ENCODE results near the gene PABPN1. TPM values are rescaled to one million over a fixed set of nuclear protein-coding genes. Genes with fewer than 3 reads are reported as not detected.

Gene PABPN1
- total and polyA plus RNA-seq, 4 donors, result 40.9 to 59.6 (median 48.0) TPM

DNA sequence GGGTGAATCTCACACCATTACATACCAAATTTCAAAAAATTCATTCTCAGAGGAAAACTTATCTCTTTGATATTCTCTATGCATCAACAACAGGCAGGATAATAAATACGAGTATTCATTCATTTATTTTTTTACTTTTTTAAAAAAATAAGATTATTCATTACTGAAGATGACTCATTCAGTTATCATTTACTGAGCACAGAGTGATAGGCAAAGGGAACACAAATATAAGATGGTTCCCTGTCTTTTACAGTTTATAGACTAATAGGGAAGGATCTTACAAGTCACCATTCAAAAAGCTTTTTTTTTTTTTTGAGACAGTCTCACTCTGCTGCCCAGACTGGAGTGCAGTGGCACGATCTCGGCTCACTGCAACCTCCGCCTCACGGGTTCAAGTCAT, 5.0 kb upstream of the PABPN1 start:
- WGBS, result 91% methylated on average over 5 of the region's 5 CpGs
- TF ChIP-seq GABPA (IDR thresholded peaks at IDR 0.05 in 1 of 2, conservative IDR thresholded peaks at IDR 0.05 in 1 of 2), result no peak
- no peak for TF ChIP-seq MAX (IDR thresholded peaks at IDR 0.05)
- no peak for TF ChIP-seq EGR1 (IDR thresholded peaks at IDR 0.05; ENCODE audit: low read depth in 2 of 2)
- no peak for TF ChIP-seq RAD21 (IDR thresholded peaks at IDR 0.05)
- TF ChIP-seq, protein P1, sequence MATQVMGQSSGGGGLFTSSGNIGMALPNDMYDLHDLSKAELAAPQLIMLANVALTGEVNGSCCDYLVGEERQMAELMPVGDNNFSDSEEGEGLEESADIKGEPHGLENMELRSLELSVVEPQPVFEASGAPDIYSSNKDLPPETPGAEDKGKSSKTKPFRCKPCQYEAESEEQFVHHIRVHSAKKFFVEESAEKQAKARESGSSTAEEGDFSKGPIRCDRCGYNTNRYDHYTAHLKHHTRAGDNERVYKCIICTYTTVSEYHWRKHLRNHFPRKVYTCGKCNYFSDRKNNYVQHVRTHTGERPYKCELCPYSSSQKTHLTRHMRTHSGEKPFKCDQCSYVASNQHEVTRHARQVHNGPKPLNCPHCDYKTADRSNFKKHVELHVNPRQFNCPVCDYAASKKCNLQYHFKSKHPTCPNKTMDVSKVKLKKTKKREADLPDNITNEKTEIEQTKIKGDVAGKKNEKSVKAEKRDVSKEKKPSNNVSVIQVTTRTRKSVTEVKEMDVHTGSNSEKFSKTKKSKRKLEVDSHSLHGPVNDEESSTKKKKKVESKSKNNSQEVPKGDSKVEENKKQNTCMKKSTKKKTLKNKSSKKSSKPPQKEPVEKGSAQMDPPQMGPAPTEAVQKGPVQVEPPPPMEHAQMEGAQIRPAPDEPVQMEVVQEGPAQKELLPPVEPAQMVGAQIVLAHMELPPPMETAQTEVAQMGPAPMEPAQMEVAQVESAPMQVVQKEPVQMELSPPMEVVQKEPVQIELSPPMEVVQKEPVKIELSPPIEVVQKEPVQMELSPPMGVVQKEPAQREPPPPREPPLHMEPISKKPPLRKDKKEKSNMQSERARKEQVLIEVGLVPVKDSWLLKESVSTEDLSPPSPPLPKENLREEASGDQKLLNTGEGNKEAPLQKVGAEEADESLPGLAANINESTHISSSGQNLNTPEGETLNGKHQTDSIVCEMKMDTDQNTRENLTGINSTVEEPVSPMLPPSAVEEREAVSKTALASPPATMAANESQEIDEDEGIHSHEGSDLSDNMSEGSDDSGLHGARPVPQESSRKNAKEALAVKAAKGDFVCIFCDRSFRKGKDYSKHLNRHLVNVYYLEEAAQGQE (IDR thresholded peaks at IDR 0.05), result no peak
- no peak for TF ChIP-seq FOXA1 (IDR thresholded peaks at IDR 0.05)
- no peak for TF ChIP-seq ZBTB33 (IDR thresholded peaks at IDR 0.05)
- no peak for TF ChIP-seq RXRA (IDR thresholded peaks at IDR 0.05)
- no peak for TF ChIP-seq FOXA2 (IDR thresholded peaks at IDR 0.05)
- no peak for TF ChIP-seq JUND (IDR thresholded peaks at IDR 0.05)
- no peak for TF ChIP-seq SP1 (IDR thresholded peaks at IDR 0.05)
- TF ChIP-seq HNF4G (IDR thresholded peaks at IDR 0.05), result no peak

GRCh38 chr14:23319746-23320583, 1.3 kb upstream of the PABPN1 start:
- WGBS, result 93% methylated on average over 17 of the region's 17 CpGs
- no peaks in the 10 kb centered on the region for H3K27me3 ChIP-seq (ENCODE audit: control insufficient read depth in 4 of 4, insufficient read depth in 4 of 4, low read length in 3 of 4)
- TF ChIP-seq GABPA (IDR thresholded peaks at IDR 0.05 in 1 of 2, conservative IDR thresholded peaks at IDR 0.05 in 1 of 2) (no peak), JUND (IDR thresholded peaks at IDR 0.05) (no peak), FOXA2 (IDR thresholded peaks at IDR 0.05) (no peak), TAF1 (conservative IDR thresholded peaks at IDR 0.05) (no peak), NR2F2 (IDR thresholded peaks at IDR 0.05) (no peak), SP1 (IDR thresholded peaks at IDR 0.05) (no peak), RAD21 (IDR thresholded peaks at IDR 0.05) (no peak)
- peak overlapping the region; percentile 53 to 79 for H3K9ac ChIP-seq (ENCODE audit: low read depth in 1 of 2, low read length in 2 of 2)
- peaks cover 7 to 20% (median 19%) of the 10 kb centered on the region in 4 donors for H3K36me3 ChIP-seq (ENCODE audit: control insufficient read depth in 4 of 4, insufficient read depth in 3 of 4, low read depth in 1 of 4, low read length in 3 of 4)
- peak overlapping the region; percentile 40 to 86 (median 66) for H3K4me3 ChIP-seq (ENCODE audit: low read depth in 1 of 3, low read length in 3 of 3)
- peak overlapping the region; percentile 95 to 97 for H3K27ac ChIP-seq (ENCODE audit: low read depth in 1 of 2, low read length in 2 of 2)
- no peak for DNase-seq (ENCODE audit: low spot score)
- H3K9me3 ChIP-seq (ENCODE audit: control insufficient read depth in 4 of 4, low read length in 3 of 4), result no peaks in the 10 kb centered on the region
- H3K4me1 ChIP-seq (ENCODE audit: control insufficient read depth in 4 of 4, insufficient read depth in 4 of 4, low read length in 3 of 4), result peaks cover 6 to 22% (median 12%) of the 10 kb centered on the region in 4 donors

More for the DNA sequence above, 5.0 kb upstream of the PABPN1 start:
- Histone ChIP-seq H3K4me1 (ENCODE audit: control insufficient read depth in 4 of 4, insufficient read depth in 4 of 4, low read length in 3 of 4) (peaks cover 0 to 9% (median 6%) of the 10 kb centered on the region in 4 donors), H3K9me3 (ENCODE audit: control insufficient read depth in 4 of 4, low read length in 3 of 4) (no peaks in the 10 kb centered on the region), H3K27me3 (ENCODE audit: control insufficient read depth in 4 of 4, insufficient read depth in 4 of 4, low read length in 3 of 4) (no peaks in the 10 kb centered on the region), H3K4me3 (ENCODE audit: low read depth in 1 of 3, low read length in 3 of 3) (no peak overlapping the region), H3K9ac (ENCODE audit: low read depth in 1 of 2, low read length in 2 of 2) (no peak overlapping the region), H3K27ac (ENCODE audit: low read depth in 1 of 2, low read length in 2 of 2) (no peak overlapping the region), H3K36me3 (ENCODE audit: control insufficient read depth in 4 of 4, insufficient read depth in 3 of 4, low read depth in 1 of 4, low read length in 3 of 4) (no peaks in the 10 kb centered on the region)
- DNase-seq (ENCODE audit: low spot score), result no peak
